Neural cell (in vitro differentiated cells): ENCODE results near the gene RET. TPM values are rescaled to one million over a fixed set of nuclear protein-coding genes. Genes with fewer than 3 reads are reported as not detected.

Experiments
- H2AFZ ChIP-seq: fragments of 200-600, 300-800 bp; sonication (generic), shearing (Covaris generic); 2 replicates; pipeline ENCODE4 v1.6.0; 2014; ENCODE audit warnings: low read depth, mild to moderate bottlenecking, antibody characterized with exemption, low read length, moderate library complexity
- H3F3A ChIP-seq: fragments of 200-600 bp; shearing (Covaris generic); 2 replicates; pipeline ENCODE4 v1.6.1; 2016; ENCODE audit warnings: mild to moderate bottlenecking, moderate library complexity, mixed read lengths, antibody characterized with exemption, low read length; ENCODE audit not compliant: insufficient read depth, poor library complexity, severe bottlenecking
- H3K27ac ChIP-seq: fragments of 200-600, 300-800 bp; sonication (generic), shearing (Covaris generic); 2 replicates; pipeline ENCODE4 v1.5.1; 2014; ENCODE audit warnings: mild to moderate bottlenecking, low read length, moderate library complexity
- H3K27me3 ChIP-seq: fragments of 300-800, 200-600 bp; sonication (generic), shearing (Covaris generic); 2 replicates; pipeline ENCODE4 v1.6.0; 2014; ENCODE audit warnings: mild to moderate bottlenecking, low read depth, low read length, moderate library complexity; ENCODE audit not compliant: insufficient read depth
- H3K36me3 ChIP-seq: fragments of 300-800, 200-600 bp; sonication (generic), shearing (Covaris generic); 2 replicates; pipeline ENCODE4 v1.5.1; 2014; ENCODE audit warnings: mild to moderate bottlenecking, antibody characterized with exemption, low read length, moderate library complexity; ENCODE audit not compliant: insufficient read depth
- H3K4me2 ChIP-seq: fragments of 300-800, 200-600 bp; sonication (generic), shearing (Covaris generic); 2 replicates; pipeline ENCODE4 v1.6.0; 2014; ENCODE audit warnings: mild to moderate bottlenecking, low read length
- H3K4me3 ChIP-seq: fragments of 300-800, 200-600 bp; sonication (generic), shearing (Covaris generic); 2 replicates; pipeline ENCODE4 v1.5.1; 2014; ENCODE audit warnings: mild to moderate bottlenecking, low read length, moderate library complexity
- H3K79me2 ChIP-seq: fragments of 200-600 bp; shearing (Covaris generic); replicated peaks from 2 replicates; pipeline ENCODE4 v1.6.0; 2014; ENCODE audit warnings: mild to moderate bottlenecking, low read length, moderate library complexity; ENCODE audit not compliant: insufficient read depth
- H3K9ac ChIP-seq: fragments of 300-800, 200-600 bp; sonication (generic), shearing (Covaris generic); 2 replicates; pipeline ENCODE4 v1.6.1; 2016; ENCODE audit warnings: mild to moderate bottlenecking, low read length, mixed read lengths
- H3K9me2 ChIP-seq: fragments of 200-600 bp; shearing (Covaris generic); 2 replicates; pipeline ENCODE4 v1.6.1; 2016; ENCODE audit warnings: mild to moderate bottlenecking, low read length, mixed read lengths; ENCODE audit not compliant: insufficient read depth
- H3K9me3 ChIP-seq: fragments of 200-600, 300-800 bp; sonication (generic), shearing (Covaris generic); 2 replicates; pipeline ENCODE4 v1.6.1; 2016; ENCODE audit warnings: mild to moderate bottlenecking, mixed run types, low read length, moderate library complexity, mixed read lengths
- H4K20me1 ChIP-seq: fragments of 200-600 bp; shearing (Covaris generic); 2 replicates; pipeline ENCODE4 v1.6.1; 2016; ENCODE audit warnings: mild to moderate bottlenecking, mixed run types; ENCODE audit not compliant: insufficient read depth
- EP300 ChIP-seq: fragments of 450-650 bp; conservative IDR thresholded peaks from 2 replicates; pipeline ENCODE4 v1.6.1; 2014; ENCODE audit warnings: antibody characterized with exemption, mild to moderate bottlenecking, moderate library complexity; ENCODE audit not compliant: poor library complexity, severe bottlenecking
- EZH2 ChIP-seq: fragments of 200-600, 300-800 bp; shearing (Covaris generic), sonication (generic); IDR thresholded peaks from 2 replicates; pipeline ENCODE4 v1.6.1; 2014; ENCODE audit warnings: antibody characterized with exemption, low read length, borderline replicate concordance, mild to moderate bottlenecking; ENCODE audit not compliant: insufficient read depth, poor library complexity, severe bottlenecking
- MXI1 ChIP-seq: fragments of 450-650 bp; conservative IDR thresholded peaks from 2 replicates; pipeline ENCODE4 v1.6.1; 2014; ENCODE audit warnings: antibody characterized with exemption, mild to moderate bottlenecking; ENCODE audit not compliant: poor library complexity, severe bottlenecking
- POLR2AphosphoS5 ChIP-seq: IDR thresholded peaks from 2 replicates; pipeline ENCODE4 v1.6.1; 2012
- RAD21 ChIP-seq: fragments of 450-650 bp; conservative IDR thresholded peaks from 2 replicates; pipeline ENCODE4 v1.6.1; 2014; ENCODE audit warnings: antibody characterized with exemption, mild to moderate bottlenecking, moderate library complexity
- SMC3 ChIP-seq: fragments of 450-650 bp; conservative IDR thresholded peaks from 2 replicates; pipeline ENCODE4 v1.6.1; 2014; ENCODE audit warnings: antibody characterized with exemption, mild to moderate bottlenecking, moderate library complexity; ENCODE audit not compliant: poor library complexity
- TAF1 ChIP-seq: IDR thresholded peaks from 2 replicates; pipeline ENCODE4 v1.6.1; 2012; ENCODE audit warnings: low read depth
- polyA plus RNA-seq: library from polyadenylated mRNA; depleted of rRNA; stranded (reverse); fragments of >200 nt; gene quantifications from 2 replicates; pipeline ENCODE4 v1.2.3, GENCODE V29; 2014
- TF ChIP-seq, protein P1 (sequence below): fragments of 450-650 bp; IDR thresholded peaks from 2 replicates; pipeline ENCODE4 v1.5.1; 2014; ENCODE audit warnings: antibody characterized with exemption, mild to moderate bottlenecking, moderate library complexity; ENCODE audit not compliant: poor library complexity, severe bottlenecking
- TF ChIP-seq, protein P2 (sequence below): IDR thresholded peaks from 2 replicates; pipeline ENCODE4 v1.6.1; 2012; ENCODE audit warnings: borderline replicate concordance

The RET gene
- polyA plus RNA-seq, 1 donor from 2014 or later = 1.7 TPM

DNA sequence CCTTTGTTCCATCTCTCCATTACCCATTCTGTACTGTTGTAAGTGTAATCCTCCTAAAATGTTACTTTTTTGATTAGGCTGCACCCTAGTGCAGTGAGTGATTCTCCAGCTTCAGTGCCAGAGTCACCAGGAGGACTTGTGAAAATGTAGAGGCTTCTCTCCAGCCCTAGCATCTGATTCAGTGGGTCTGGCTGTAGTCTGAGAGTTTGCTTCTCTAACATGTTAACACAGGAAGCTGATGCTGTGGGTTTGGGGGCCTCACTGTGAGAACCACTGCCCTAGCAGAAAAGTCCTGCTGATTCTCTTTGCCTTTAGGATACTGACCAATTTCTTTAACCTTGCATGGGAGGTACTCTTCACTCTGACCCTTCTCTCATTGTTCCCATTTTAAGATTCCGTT, 85.7 kb downstream of the RET start:
- peaks cover 3% of the 10 kb centered on the region for H3K79me2 ChIP-seq

GRCh38 chr10:43166207-43166879, 89.5 kb downstream of the RET start:
- H3F3A ChIP-seq = no peaks in the 10 kb centered on the region
- H3K27me3 ChIP-seq = no peaks in the 10 kb centered on the region
- H2AFZ ChIP-seq = no peak overlapping the region
- TF ChIP-seq MXI1 (no peak), TAF1 (no peak), EP300 (no peak), EZH2 (no peak)
- H3K79me2 ChIP-seq = no peaks in the 10 kb centered on the region
- no peaks in the 10 kb centered on the region for H4K20me1 ChIP-seq
- no peaks in the 10 kb centered on the region for H3K9me2 ChIP-seq
- H3K9me3 ChIP-seq = no peaks in the 10 kb centered on the region
- no peak overlapping the region for H3K4me2 ChIP-seq
- H3K27ac ChIP-seq = no peak overlapping the region
- H3K9ac ChIP-seq = no peak overlapping the region
- H3K4me3 ChIP-seq = no peak overlapping the region
- peaks cover 5% of the 10 kb centered on the region for H3K36me3 ChIP-seq

More for the DNA sequence above, 85.7 kb downstream of the RET start:
- H3K9ac ChIP-seq = no peak overlapping the region
- H2AFZ ChIP-seq = no peak overlapping the region
- TF ChIP-seq, protein P1, sequence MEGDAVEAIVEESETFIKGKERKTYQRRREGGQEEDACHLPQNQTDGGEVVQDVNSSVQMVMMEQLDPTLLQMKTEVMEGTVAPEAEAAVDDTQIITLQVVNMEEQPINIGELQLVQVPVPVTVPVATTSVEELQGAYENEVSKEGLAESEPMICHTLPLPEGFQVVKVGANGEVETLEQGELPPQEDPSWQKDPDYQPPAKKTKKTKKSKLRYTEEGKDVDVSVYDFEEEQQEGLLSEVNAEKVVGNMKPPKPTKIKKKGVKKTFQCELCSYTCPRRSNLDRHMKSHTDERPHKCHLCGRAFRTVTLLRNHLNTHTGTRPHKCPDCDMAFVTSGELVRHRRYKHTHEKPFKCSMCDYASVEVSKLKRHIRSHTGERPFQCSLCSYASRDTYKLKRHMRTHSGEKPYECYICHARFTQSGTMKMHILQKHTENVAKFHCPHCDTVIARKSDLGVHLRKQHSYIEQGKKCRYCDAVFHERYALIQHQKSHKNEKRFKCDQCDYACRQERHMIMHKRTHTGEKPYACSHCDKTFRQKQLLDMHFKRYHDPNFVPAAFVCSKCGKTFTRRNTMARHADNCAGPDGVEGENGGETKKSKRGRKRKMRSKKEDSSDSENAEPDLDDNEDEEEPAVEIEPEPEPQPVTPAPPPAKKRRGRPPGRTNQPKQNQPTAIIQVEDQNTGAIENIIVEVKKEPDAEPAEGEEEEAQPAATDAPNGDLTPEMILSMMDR = no peak
- TF ChIP-seq RAD21 = no peak
- TF ChIP-seq TAF1 = no peak
- TF ChIP-seq POLR2AphosphoS5 = no peak
- TF ChIP-seq MXI1 = no peak
- no peak for TF ChIP-seq EP300
- TF ChIP-seq SMC3 = no peak
- TF ChIP-seq EZH2 = no peak
- TF ChIP-seq, protein P2, sequence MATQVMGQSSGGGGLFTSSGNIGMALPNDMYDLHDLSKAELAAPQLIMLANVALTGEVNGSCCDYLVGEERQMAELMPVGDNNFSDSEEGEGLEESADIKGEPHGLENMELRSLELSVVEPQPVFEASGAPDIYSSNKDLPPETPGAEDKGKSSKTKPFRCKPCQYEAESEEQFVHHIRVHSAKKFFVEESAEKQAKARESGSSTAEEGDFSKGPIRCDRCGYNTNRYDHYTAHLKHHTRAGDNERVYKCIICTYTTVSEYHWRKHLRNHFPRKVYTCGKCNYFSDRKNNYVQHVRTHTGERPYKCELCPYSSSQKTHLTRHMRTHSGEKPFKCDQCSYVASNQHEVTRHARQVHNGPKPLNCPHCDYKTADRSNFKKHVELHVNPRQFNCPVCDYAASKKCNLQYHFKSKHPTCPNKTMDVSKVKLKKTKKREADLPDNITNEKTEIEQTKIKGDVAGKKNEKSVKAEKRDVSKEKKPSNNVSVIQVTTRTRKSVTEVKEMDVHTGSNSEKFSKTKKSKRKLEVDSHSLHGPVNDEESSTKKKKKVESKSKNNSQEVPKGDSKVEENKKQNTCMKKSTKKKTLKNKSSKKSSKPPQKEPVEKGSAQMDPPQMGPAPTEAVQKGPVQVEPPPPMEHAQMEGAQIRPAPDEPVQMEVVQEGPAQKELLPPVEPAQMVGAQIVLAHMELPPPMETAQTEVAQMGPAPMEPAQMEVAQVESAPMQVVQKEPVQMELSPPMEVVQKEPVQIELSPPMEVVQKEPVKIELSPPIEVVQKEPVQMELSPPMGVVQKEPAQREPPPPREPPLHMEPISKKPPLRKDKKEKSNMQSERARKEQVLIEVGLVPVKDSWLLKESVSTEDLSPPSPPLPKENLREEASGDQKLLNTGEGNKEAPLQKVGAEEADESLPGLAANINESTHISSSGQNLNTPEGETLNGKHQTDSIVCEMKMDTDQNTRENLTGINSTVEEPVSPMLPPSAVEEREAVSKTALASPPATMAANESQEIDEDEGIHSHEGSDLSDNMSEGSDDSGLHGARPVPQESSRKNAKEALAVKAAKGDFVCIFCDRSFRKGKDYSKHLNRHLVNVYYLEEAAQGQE = no peak
- no peaks in the 10 kb centered on the region for H3K27me3 ChIP-seq
- no peak overlapping the region for H3K4me2 ChIP-seq
- peaks cover 5% of the 10 kb centered on the region for H3K36me3 ChIP-seq
- H3K4me3 ChIP-seq = no peak overlapping the region
- H3K9me3 ChIP-seq = no peaks in the 10 kb centered on the region
- no peaks in the 10 kb centered on the region for H3F3A ChIP-seq
- no peaks in the 10 kb centered on the region for H3K9me2 ChIP-seq
- H4K20me1 ChIP-seq = no peaks in the 10 kb centered on the region
- H3K27ac ChIP-seq = no peak overlapping the region
